Measurements from ENCODE around the gene CRACR2B. TPM values are rescaled to one million over a fixed set of nuclear protein-coding genes. Genes with fewer than 3 reads are reported as not detected.

Gene CRACR2B
- polyA plus RNA-seq, 3 donors, result 1.0 to 11.0 (median 1.4) TPM

DNA sequence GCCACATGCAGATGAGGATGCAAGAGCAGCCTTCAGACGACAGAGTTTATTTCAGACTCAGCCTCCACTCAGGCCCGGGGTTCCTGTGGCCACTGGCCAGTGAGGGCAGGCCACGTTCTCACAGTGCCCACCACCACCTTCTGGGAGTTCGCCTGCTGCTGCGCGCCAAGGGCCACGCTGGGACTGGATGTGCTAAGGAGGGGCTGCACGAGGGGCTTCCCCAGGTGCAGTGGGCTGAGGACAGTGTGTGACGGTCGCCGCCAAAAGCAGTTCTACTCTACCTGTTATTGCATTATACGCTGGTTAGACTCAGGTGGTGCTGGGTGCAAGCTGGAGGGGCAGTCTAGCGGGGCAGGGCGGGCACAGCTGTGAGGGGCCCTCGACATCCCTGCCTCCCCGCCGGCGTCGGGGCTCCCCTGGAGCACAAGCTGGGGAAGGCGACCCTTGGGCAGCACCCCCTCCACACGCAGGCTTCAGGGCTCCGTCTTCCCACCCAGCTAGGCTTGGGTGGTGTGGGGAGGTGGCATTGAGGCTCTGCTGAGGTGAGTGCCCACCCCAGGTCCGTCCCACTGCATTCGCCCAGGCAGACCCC lies 40.5 kb upstream of the CRACR2B start:
- no peaks in the 10 kb centered on the region for H3K79me2 ChIP-seq (ENCODE audit: insufficient read depth, low read length)
- Mint-ChIP-seq H3K9me3 (peaks cover 0 to 2% (median 0%) of the 10 kb centered on the region in 7 donors), H3K27me3 (ENCODE audit: low read depth in 3 of 3) (peaks cover 15 to 50% (median 20%) of the 10 kb centered on the region in 3 donors), H3K4me3 (no peak overlapping the region), H3K27ac (no peak overlapping the region), H3K36me3 (peaks cover 11 to 21% of the 10 kb centered on the region in 2 donors), H3K4me1 (no peaks in the 10 kb centered on the region)
- H3K4me1 ChIP-seq (ENCODE audit: control insufficient read depth in 1 of 2, insufficient read depth in 2 of 2, low read length in 2 of 2), result no peaks in the 10 kb centered on the region
- TF ChIP-seq, protein P1, sequence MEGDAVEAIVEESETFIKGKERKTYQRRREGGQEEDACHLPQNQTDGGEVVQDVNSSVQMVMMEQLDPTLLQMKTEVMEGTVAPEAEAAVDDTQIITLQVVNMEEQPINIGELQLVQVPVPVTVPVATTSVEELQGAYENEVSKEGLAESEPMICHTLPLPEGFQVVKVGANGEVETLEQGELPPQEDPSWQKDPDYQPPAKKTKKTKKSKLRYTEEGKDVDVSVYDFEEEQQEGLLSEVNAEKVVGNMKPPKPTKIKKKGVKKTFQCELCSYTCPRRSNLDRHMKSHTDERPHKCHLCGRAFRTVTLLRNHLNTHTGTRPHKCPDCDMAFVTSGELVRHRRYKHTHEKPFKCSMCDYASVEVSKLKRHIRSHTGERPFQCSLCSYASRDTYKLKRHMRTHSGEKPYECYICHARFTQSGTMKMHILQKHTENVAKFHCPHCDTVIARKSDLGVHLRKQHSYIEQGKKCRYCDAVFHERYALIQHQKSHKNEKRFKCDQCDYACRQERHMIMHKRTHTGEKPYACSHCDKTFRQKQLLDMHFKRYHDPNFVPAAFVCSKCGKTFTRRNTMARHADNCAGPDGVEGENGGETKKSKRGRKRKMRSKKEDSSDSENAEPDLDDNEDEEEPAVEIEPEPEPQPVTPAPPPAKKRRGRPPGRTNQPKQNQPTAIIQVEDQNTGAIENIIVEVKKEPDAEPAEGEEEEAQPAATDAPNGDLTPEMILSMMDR (IDR thresholded peaks at IDR 0.05), result no peak
- peaks cover 4 to 28% of the 10 kb centered on the region in 2 donors for H3K27me3 ChIP-seq (ENCODE audit: control insufficient read depth in 2 of 2, insufficient read depth in 2 of 2, low read length in 2 of 2)
- no peak overlapping the region for H3K27ac ChIP-seq (ENCODE audit: low read depth in 1 of 2, low read length in 2 of 2)
- 90% methylated on average over 21 of the region's 24 CpGs for WGBS (ENCODE audit: insufficient coverage)
- no peak overlapping the region for H3K4me2 ChIP-seq (replicated peaks; ENCODE audit: extremely low read depth, low read length, poor library complexity, severe bottlenecking)
- no peaks in the 10 kb centered on the region for H3K9me3 ChIP-seq (replicated peaks in 1 of 2; ENCODE audit: control insufficient read depth in 1 of 2, insufficient read depth in 1 of 2, low read length in 2 of 2)
- intact Hi-C loops (cut with micrococcal nuclease), result no loop called here
- H2AFZ ChIP-seq (ENCODE audit: insufficient read depth, low read depth, low read length, poor library complexity, severe bottlenecking), result no peak overlapping the region
- no peak overlapping the region for H3K4me3 ChIP-seq (replicated peaks in 1 of 3; ENCODE audit: low read depth in 2 of 3, low read length in 3 of 3)
- peaks cover 2 to 13% of the 10 kb centered on the region in 2 donors for H3K36me3 ChIP-seq (replicated peaks in 1 of 2; ENCODE audit: control insufficient read depth in 1 of 2, insufficient read depth in 2 of 2, low read length in 2 of 2)
- H3K9ac ChIP-seq (ENCODE audit: insufficient read depth, low read length, poor library complexity, severe bottlenecking), result no peak overlapping the region
- peaks cover 12% of the 10 kb centered on the region for H4K20me1 ChIP-seq (ENCODE audit: insufficient read depth, low read length)
- DNase-seq, result no peak

DNA sequence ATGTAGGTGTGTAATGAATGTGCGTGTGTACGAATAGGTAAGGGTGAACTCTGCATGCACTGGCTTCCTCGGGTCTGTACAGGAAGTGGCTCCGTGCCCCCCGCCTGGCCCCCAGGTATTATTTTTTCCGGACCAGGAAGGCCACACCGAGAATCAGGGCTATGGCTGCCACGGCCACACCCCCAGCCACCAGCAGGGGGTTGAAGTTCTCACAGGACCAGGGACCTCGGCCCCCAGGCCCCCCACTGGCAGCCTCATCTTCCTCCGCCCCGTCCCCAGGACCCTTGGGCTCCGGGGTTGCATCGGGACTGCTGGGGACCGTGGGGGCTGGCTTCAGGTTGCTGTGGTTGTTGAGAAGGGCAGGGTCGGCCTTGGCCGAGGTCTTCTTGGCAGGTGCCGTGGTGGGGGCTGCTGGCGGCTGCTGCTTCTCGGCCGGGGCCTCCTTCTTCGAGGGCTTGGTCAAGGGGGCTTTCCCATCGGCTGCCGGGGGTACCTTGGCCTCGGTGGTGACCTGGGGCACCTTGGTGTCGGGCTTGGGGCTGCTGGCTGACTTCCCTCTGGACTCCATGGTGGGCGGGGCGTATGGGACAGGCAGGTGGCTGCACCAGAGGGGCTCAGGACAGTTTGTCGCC lies 39.6 kb upstream of the CRACR2B start:
- Mint-ChIP-seq H3K36me3 (peaks cover 11 to 22% of the 10 kb centered on the region in 2 donors), H3K4me1 (no peaks in the 10 kb centered on the region), H3K9me3 (peaks cover 0 to 2% (median 0%) of the 10 kb centered on the region in 7 donors), H3K27ac (no peak overlapping the region), H3K27me3 (ENCODE audit: low read depth in 3 of 3) (peaks cover 15 to 46% (median 20%) of the 10 kb centered on the region in 3 donors), H3K4me3 (no peak overlapping the region)
- H4K20me1 ChIP-seq (ENCODE audit: insufficient read depth, low read length), result peaks cover 12% of the 10 kb centered on the region
- H3K36me3 ChIP-seq (replicated peaks in 1 of 2; ENCODE audit: control insufficient read depth in 1 of 2, insufficient read depth in 2 of 2, low read length in 2 of 2), result peaks cover 5 to 13% of the 10 kb centered on the region in 2 donors
- H3K9ac ChIP-seq (ENCODE audit: insufficient read depth, low read length, poor library complexity, severe bottlenecking), result no peak overlapping the region
- H3K4me2 ChIP-seq (replicated peaks; ENCODE audit: extremely low read depth, low read length, poor library complexity, severe bottlenecking), result no peak overlapping the region
- TF ChIP-seq, protein P1 (IDR thresholded peaks at IDR 0.05), result no peak
- no peaks in the 10 kb centered on the region for H3K79me2 ChIP-seq (ENCODE audit: insufficient read depth, low read length)
- H3K9me3 ChIP-seq (replicated peaks in 1 of 2; ENCODE audit: control insufficient read depth in 1 of 2, insufficient read depth in 1 of 2, low read length in 2 of 2), result no peaks in the 10 kb centered on the region
- intact Hi-C loops (cut with micrococcal nuclease), result no loop called here
- peaks cover 4 to 28% of the 10 kb centered on the region in 2 donors for H3K27me3 ChIP-seq (ENCODE audit: control insufficient read depth in 2 of 2, insufficient read depth in 2 of 2, low read length in 2 of 2)
- no peak for DNase-seq
- H3K27ac ChIP-seq (ENCODE audit: low read depth in 1 of 2, low read length in 2 of 2), result no peak overlapping the region
- H3K4me1 ChIP-seq (ENCODE audit: control insufficient read depth in 1 of 2, insufficient read depth in 2 of 2, low read length in 2 of 2), result no peaks in the 10 kb centered on the region
- H2AFZ ChIP-seq (ENCODE audit: insufficient read depth, low read depth, low read length, poor library complexity, severe bottlenecking), result no peak overlapping the region
- no peak overlapping the region for H3K4me3 ChIP-seq (replicated peaks in 1 of 3; ENCODE audit: low read depth in 2 of 3, low read length in 3 of 3)
- 60% methylated on average over 27 of the region's 28 CpGs for WGBS (ENCODE audit: insufficient coverage)
